Fibroblast of lung (primary cell): Measurements from ENCODE around the gene PTPRO. TPM values are rescaled to one million over a fixed set of nuclear protein-coding genes. Genes with fewer than 3 reads are reported as not detected.

Experiments used
- DNase-seq, 2 donors: peaks; one replicate each; pipeline versions ENCODE4 v3.0.0 to v3.0.0-alpha.2; 2010; ENCODE audit warnings: low read depth in 2 of 2
- H2AFZ ChIP-seq: 2 replicates; pipeline ENCODE4 v1.5.1; 2012; ENCODE audit warnings: low read length, control low read depth, inconsistent platforms
- H3K27ac ChIP-seq: 2 replicates; pipeline ENCODE4 v1.5.1; 2011; ENCODE audit warnings: low read length, control low read depth; ENCODE audit not compliant: insufficient read depth
- H3K27me3 ChIP-seq: 2 replicates; pipeline ENCODE4 v1.5.1; 2011; ENCODE audit warnings: mild to moderate bottlenecking, low read length; ENCODE audit not compliant: control insufficient read depth, insufficient read depth
- H3K36me3 ChIP-seq: 2 replicates; pipeline ENCODE4 v1.5.1; 2011; ENCODE audit warnings: low read length; ENCODE audit not compliant: control insufficient read depth, insufficient read depth
- H3K4me1 ChIP-seq: 2 replicates; pipeline ENCODE4 v1.5.1; 2011; ENCODE audit warnings: low read length; ENCODE audit not compliant: control insufficient read depth, insufficient read depth; ENCODE audit errors: extremely low read depth
- H3K4me2 ChIP-seq: 2 replicates; pipeline ENCODE4 v1.5.1; 2011; ENCODE audit warnings: low read length, control low read depth; ENCODE audit not compliant: insufficient read depth; ENCODE audit errors: extremely low read depth
- H3K4me3 ChIP-seq, 4 experiments: fragments of 200-600 bp in 1 of 4; sonication (generic) in 1 of 4; replicated peaks in 1 of 4; 2 replicates each; pipeline ENCODE4 v1.5.1; 2011 to 2016; ENCODE audit warnings: low read length in 4 of 4, low read depth in 3 of 4, mild to moderate bottlenecking in 3 of 4, control low read depth in 2 of 4, inconsistent platforms in 1 of 4, mixed read lengths in 1 of 4; ENCODE audit not compliant: insufficient read depth in 1 of 4; ENCODE audit errors: control extremely low read depth in 1 of 4
- H3K79me2 ChIP-seq: 2 replicates; pipeline ENCODE4 v1.5.1; 2012; ENCODE audit warnings: mild to moderate bottlenecking, low read length, inconsistent platforms; ENCODE audit not compliant: control insufficient read depth, insufficient read depth
- H3K9ac ChIP-seq: 2 replicates; pipeline ENCODE4 v1.5.1; 2011; ENCODE audit warnings: mild to moderate bottlenecking, low read length, control low read depth; ENCODE audit not compliant: insufficient read depth
- H3K9me3 ChIP-seq: 2 replicates; pipeline ENCODE4 v1.5.1; 2012; ENCODE audit warnings: low read depth, low read length; ENCODE audit not compliant: control insufficient read depth, insufficient read depth
- H4K20me1 ChIP-seq: 2 replicates; pipeline ENCODE4 v1.5.1; 2011; ENCODE audit warnings: low read length; ENCODE audit not compliant: control insufficient read depth, insufficient read depth; ENCODE audit errors: extremely low read depth
- EZH2 ChIP-seq: IDR thresholded peaks from 2 replicates; pipeline ENCODE4 v1.5.1; 2012; ENCODE audit warnings: low read length, control low read depth, mild to moderate bottlenecking; ENCODE audit errors: missing control alignments
- polyA plus RNA-seq, 2 donors: library from polyadenylated mRNA; depleted of rRNA in 1 of 2; stranded (reverse) in 1 of 2; unstranded in 1 of 2; fragments of >200 nt; gene quantifications; 2 replicates each; pipeline ENCODE4 v1.2.1, GENCODE V29; 2011 to 2012; ENCODE audit warnings: missing spikeins in 1 of 2
- total RNA-seq: library from RNA; depleted of rRNA; stranded (reverse); fragments of >200 nt; gene quantifications from 2 replicates; pipeline ENCODE4 v1.2.1, GENCODE V29; 2014
- TF ChIP-seq, protein P1 (sequence below), 2 donors: IDR thresholded peaks in 1 of 2; conservative IDR thresholded peaks in 1 of 2; 1 replicate in 1 of 2; 2 replicates in 1 of 2; pipeline ENCODE4 v1.5.1; 2011 to 2012; ENCODE audit warnings: low read length in 2 of 2, control low read depth in 1 of 2, inconsistent platforms in 1 of 2, low read depth in 1 of 2, mild to moderate bottlenecking in 1 of 2

PTPRO gene
- total and polyA plus RNA-seq, 2 donors (not counting 1 experiment from before 2014, with no cell fraction given): 0.33 to 0.35 TPM

DNA sequence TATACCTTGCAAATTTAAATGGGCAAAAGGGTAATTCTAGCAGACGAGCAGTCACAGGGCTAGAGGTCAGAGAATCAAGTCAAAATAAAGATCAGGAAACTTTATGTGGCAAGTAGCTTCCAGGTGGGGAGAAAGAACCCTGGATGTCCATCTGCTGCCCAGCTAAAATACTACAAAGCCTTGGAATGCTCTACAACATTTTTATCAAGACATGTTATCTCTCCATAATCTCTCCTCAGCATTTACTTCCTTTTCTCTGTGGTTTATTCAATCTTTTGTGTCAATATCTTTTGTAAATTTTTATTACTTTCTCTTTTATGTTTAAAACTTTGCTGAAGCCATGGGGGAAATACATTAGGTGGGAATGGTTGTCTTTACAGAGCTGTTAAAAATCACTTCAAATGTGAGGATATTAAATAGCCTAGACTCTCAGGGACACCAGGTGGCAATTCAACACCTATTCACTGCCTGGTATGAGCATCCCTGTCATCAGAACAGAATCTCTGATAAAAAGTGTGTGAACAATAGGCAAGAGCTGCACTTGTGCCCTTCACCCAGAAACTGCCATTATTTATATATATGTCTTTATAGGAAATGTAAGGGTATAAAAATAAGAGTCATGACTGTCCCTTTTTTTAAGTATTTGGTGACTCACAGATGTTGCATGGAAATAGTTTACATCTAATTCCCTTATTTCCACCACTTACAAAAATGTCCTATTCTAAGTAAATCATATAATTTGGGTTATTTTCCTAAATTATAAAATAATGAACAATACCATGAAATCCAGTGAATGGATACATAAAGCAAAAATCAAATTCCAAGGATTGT, 314.0 kb downstream of the PTPRO start:
- Histone ChIP-seq H3K4me1 (peaks cover 11% of the 10 kb centered on the region), H3K27ac (no peak overlapping the region), H4K20me1 (no peaks in the 10 kb centered on the region), H3K36me3 (peaks cover 2% of the 10 kb centered on the region), H3K79me2 (no peaks in the 10 kb centered on the region), H3K4me3 (no peak overlapping the region), H3K9me3 (no peaks in the 10 kb centered on the region), H3K4me2 (no peak overlapping the region), H2AFZ (no peak overlapping the region), H3K27me3 (no peaks in the 10 kb centered on the region), H3K9ac (no peak overlapping the region)
- TF ChIP-seq EZH2: no peak
- TF ChIP-seq, protein P1, sequence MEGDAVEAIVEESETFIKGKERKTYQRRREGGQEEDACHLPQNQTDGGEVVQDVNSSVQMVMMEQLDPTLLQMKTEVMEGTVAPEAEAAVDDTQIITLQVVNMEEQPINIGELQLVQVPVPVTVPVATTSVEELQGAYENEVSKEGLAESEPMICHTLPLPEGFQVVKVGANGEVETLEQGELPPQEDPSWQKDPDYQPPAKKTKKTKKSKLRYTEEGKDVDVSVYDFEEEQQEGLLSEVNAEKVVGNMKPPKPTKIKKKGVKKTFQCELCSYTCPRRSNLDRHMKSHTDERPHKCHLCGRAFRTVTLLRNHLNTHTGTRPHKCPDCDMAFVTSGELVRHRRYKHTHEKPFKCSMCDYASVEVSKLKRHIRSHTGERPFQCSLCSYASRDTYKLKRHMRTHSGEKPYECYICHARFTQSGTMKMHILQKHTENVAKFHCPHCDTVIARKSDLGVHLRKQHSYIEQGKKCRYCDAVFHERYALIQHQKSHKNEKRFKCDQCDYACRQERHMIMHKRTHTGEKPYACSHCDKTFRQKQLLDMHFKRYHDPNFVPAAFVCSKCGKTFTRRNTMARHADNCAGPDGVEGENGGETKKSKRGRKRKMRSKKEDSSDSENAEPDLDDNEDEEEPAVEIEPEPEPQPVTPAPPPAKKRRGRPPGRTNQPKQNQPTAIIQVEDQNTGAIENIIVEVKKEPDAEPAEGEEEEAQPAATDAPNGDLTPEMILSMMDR (conservative IDR thresholded peaks at IDR 0.05 in 1 of 2, IDR thresholded peaks at IDR 0.05 in 1 of 2; ENCODE audit: low read depth in 1 of 2, low read length in 2 of 2): no peak
- no peak for DNase-seq

DNA sequence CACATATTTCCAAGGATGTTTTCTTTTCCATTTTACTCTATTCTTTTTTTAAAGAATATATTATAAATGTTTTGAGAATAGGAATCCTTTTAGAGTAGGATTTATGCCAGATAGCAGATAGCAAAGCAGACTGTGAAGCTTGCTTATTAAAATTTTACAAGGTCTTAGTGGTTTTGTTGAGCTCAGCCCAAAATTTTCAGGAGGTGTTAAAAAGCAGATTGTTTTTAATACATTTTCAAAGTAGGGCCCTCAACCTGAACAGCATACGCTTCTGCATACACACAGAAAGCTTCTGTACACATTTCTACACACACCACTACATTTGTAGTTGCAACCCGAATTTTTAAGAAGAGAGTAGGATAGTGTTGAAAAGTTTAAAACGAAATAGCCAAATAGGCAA, 315.9 kb downstream of the PTPRO start:
- H2AFZ ChIP-seq: no peak overlapping the region
- H3K4me1 ChIP-seq: peaks cover 9% of the 10 kb centered on the region
- H4K20me1 ChIP-seq: no peaks in the 10 kb centered on the region
- H3K27ac ChIP-seq: no peak overlapping the region
- H3K9me3 ChIP-seq: no peaks in the 10 kb centered on the region
- peaks cover 2% of the 10 kb centered on the region for H3K36me3 ChIP-seq
- H3K27me3 ChIP-seq: no peaks in the 10 kb centered on the region
- TF ChIP-seq, protein P1 (conservative IDR thresholded peaks at IDR 0.05 in 1 of 2, IDR thresholded peaks at IDR 0.05 in 1 of 2; ENCODE audit: low read depth in 1 of 2, low read length in 2 of 2): no peak
- no peak for TF ChIP-seq EZH2
- H3K79me2 ChIP-seq: no peaks in the 10 kb centered on the region
- no peak overlapping the region for H3K4me3 ChIP-seq
- DNase-seq: no peak
- H3K9ac ChIP-seq: no peak overlapping the region
- H3K4me2 ChIP-seq: no peak overlapping the region

DNA sequence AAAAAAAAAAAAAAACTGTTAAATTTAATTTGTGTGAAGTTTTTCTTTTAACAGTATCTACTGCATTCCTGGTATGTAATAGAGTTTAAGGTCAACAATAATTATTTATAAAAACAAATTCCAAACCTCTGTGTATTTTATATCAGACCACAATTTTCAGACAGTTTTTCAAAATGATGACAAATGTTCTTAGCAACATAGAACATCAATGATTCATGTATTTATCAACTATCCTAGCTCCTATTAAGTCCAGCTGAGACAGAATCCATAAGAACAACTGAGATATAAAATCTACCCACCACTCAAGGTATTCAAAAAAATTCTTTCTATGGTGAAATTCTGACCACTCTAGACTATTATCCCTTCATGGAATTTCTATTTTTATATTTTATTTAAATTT, 322.4 kb downstream of the PTPRO start:
- TF ChIP-seq, protein P1 (conservative IDR thresholded peaks at IDR 0.05 in 1 of 2, IDR thresholded peaks at IDR 0.05 in 1 of 2; ENCODE audit: low read depth in 1 of 2, low read length in 2 of 2): no peak
- no peak for TF ChIP-seq EZH2
- no peak overlapping the region for H3K9ac ChIP-seq
- no peaks in the 10 kb centered on the region for H4K20me1 ChIP-seq
- H3K4me3 ChIP-seq: no peak overlapping the region
- H2AFZ ChIP-seq: no peak overlapping the region
- no peaks in the 10 kb centered on the region for H3K79me2 ChIP-seq
- H3K27me3 ChIP-seq: no peaks in the 10 kb centered on the region
- DNase-seq: peak in 1 of 2 donors; percentile 65
- H3K36me3 ChIP-seq: peaks cover 3% of the 10 kb centered on the region
- no peak overlapping the region for H3K4me2 ChIP-seq
- H3K4me1 ChIP-seq: no peaks in the 10 kb centered on the region
- H3K27ac ChIP-seq: no peak overlapping the region
- H3K9me3 ChIP-seq: no peaks in the 10 kb centered on the region
